Measurements from ENCODE around the gene KCTD17.

- TF ChIP-seq CTCF (conservative IDR thresholded peaks at IDR 0.05; ENCODE audit: low read depth, low read length), result no peak
- TF ChIP-seq CEBPB (IDR thresholded peaks at IDR 0.05; ENCODE audit: low read depth, low read length), result no peak
- no peak for TF ChIP-seq FOS (IDR thresholded peaks at IDR 0.05; ENCODE audit: low read depth, low read length)
- TF ChIP-seq POLR2A (IDR thresholded peaks at IDR 0.05; ENCODE audit: low read depth, low read length), result no peak
- TF ChIP-seq MXI1 (IDR thresholded peaks at IDR 0.05; ENCODE audit: borderline replicate concordance, low read depth, low read length), result no peak
- no peak for TF ChIP-seq ELK1 (IDR thresholded peaks at IDR 0.05; ENCODE audit: borderline replicate concordance, low read depth, low read length)
- no peak for TF ChIP-seq BHLHE40 (IDR thresholded peaks at IDR 0.05; ENCODE audit: low read depth, low read length)
- TF ChIP-seq CHD1 (IDR thresholded peaks at IDR 0.05; ENCODE audit: low read depth, low read length), result no peak
- no peak for TF ChIP-seq USF2 (IDR thresholded peaks at IDR 0.05; ENCODE audit: low read depth, low read length)
- no peak for TF ChIP-seq SMC3 (IDR thresholded peaks at IDR 0.05; ENCODE audit: low read depth, low read length)
- TF ChIP-seq RAD21 (IDR thresholded peaks at IDR 0.05; ENCODE audit: low read length), result no peak
- no peak for TF ChIP-seq MAFK (IDR thresholded peaks at IDR 0.05; ENCODE audit: low read depth, low read length)
- no peak for TF ChIP-seq NFE2L2 (IDR thresholded peaks at IDR 0.05; ENCODE audit: low read depth, low read length)
These were observed 21.1 kb downstream of the KCTD17 start for GRCh38 chr22:37072673-37073072.

Measured in IMR-90 (cell line).